ENCODE data around the gene GRHL1.

DNA sequence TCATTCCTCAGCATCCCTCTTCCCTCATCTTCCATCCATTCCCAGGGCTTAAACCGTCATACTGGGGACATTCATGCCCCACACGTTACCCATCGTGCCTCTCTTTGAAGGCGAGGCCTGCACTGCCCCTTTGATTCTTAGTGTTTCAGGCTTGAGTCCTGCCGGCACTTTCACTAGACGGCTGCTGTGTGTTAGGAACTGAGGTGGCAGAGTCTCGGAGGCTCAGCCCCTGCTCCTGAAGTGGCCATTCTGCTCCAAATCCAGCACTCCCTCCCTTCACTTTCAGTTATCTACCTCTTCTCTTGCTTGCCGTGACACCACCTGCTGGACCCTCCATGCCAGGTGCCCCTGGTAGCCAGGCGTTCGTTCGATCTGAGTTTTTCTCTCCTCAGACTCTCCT, 43.0 kb downstream of the GRHL1 start:
- no peak for TF ChIP-seq EZH2 (IDR thresholded peaks at IDR 0.05; ENCODE audit: borderline replicate concordance, insufficient read depth, low read depth, low read length, poor library complexity, severe bottlenecking)
- TF ChIP-seq, protein P1, sequence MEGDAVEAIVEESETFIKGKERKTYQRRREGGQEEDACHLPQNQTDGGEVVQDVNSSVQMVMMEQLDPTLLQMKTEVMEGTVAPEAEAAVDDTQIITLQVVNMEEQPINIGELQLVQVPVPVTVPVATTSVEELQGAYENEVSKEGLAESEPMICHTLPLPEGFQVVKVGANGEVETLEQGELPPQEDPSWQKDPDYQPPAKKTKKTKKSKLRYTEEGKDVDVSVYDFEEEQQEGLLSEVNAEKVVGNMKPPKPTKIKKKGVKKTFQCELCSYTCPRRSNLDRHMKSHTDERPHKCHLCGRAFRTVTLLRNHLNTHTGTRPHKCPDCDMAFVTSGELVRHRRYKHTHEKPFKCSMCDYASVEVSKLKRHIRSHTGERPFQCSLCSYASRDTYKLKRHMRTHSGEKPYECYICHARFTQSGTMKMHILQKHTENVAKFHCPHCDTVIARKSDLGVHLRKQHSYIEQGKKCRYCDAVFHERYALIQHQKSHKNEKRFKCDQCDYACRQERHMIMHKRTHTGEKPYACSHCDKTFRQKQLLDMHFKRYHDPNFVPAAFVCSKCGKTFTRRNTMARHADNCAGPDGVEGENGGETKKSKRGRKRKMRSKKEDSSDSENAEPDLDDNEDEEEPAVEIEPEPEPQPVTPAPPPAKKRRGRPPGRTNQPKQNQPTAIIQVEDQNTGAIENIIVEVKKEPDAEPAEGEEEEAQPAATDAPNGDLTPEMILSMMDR (IDR thresholded peaks at IDR 0.05) = no peak
